Measurements from ENCODE around the gene XPR1. TPM values are rescaled to one million over a fixed set of nuclear protein-coding genes. Genes with fewer than 3 reads are reported as not detected.

XPR1 gene
- total RNA-seq: 15.7 and 23.5 TPM in 2 replicates

GRCh38 chr1:180631766-180632325, at the start of gene XPR1:
XPR1 (plus strand) TSS chr1:180632022; CDS start chr1:180632202, 180 bp downstream.

GRCh38 chr1:180912801-180913565, 281.2 kb downstream of the XPR1 start, which contains the start of gene KIAA1614:
KIAA1614 (plus strand) TSS chr1:180912897; CDS start chr1:180913244, 347 bp downstream.

Other genes with a start within 250 kb of the XPR1 start
- gene ACBD6, start 129.4 kb upstream of the XPR1 start, total RNA-seq: 71.7 and 72.8 TPM in 2 replicates
- gene OVAAL, start 73.1 kb upstream of the XPR1 start, total RNA-seq: not detected in 2 replicates